ENCODE results near the gene HMG20B.

GRCh38 chr19:3604987-3605343 is 32.2 kb downstream of the HMG20B start:
- TF ChIP-seq GATA3 (IDR thresholded peaks at IDR 0.05; ENCODE audit: low read depth, low read length), result no peak
- TF ChIP-seq GATA2 (IDR thresholded peaks at IDR 0.05; ENCODE audit: low read depth, low read length), result no peak

Data from SH-SY5Y (cell line).